HUES64 (cell line): Measurements from ENCODE around the gene RAB3D.

Experiments used
- H3K27ac ChIP-seq: 2 replicates; pipeline ENCODE4 v1.7.0; 2013; ENCODE audit warnings: low read depth, low read length, inconsistent platforms
- H3K27me3 ChIP-seq: 2 replicates; pipeline ENCODE4 v1.6.1; 2013; ENCODE audit warnings: mild to moderate bottlenecking, low read length; ENCODE audit not compliant: insufficient read depth
- H3K36me3 ChIP-seq: 2 replicates; pipeline ENCODE4 v1.6.1; 2013; ENCODE audit warnings: mild to moderate bottlenecking, low read length; ENCODE audit not compliant: insufficient read depth
- H3K4me1 ChIP-seq: 2 replicates; pipeline ENCODE4 v1.6.1; 2013; ENCODE audit warnings: mild to moderate bottlenecking, low read length, moderate library complexity; ENCODE audit not compliant: insufficient read depth
- H3K4me3 ChIP-seq: 2 replicates; pipeline ENCODE4 v1.5.1; 2013; ENCODE audit warnings: mild to moderate bottlenecking, low read length, moderate library complexity
- H3K9ac ChIP-seq: 2 replicates; pipeline ENCODE4 v1.6.1; 2013; ENCODE audit warnings: mild to moderate bottlenecking, low read depth, low read length
- H3K9me3 ChIP-seq: 2 replicates; pipeline ENCODE4 v1.6.1; 2013; ENCODE audit warnings: low read depth, low read length; ENCODE audit not compliant: insufficient read depth
- WGBS: fragments of 150-250, 120-280 bp; methylation state at CpG from one replicate; pipeline ENCODE4 v1.1.7; 2013; ENCODE audit warnings: missing lambda C conversion rate; 5-methylcytosine and 5-hydroxymethylcytosine counted together

RAB3D gene

GRCh38 chr19:11273989-11274388 is 65.5 kb downstream of the RAB3D start:
- Histone ChIP-seq H3K27ac (no peak overlapping the region), H3K9me3 (0 out of 2 replicates have a peak, but pooled peaks cover 3% of the 10 kb centered on the region)
- WGBS: 72% methylated on average over 5 of the region's 5 CpGs

GRCh38 chr19:11273296-11273695 is 66.2 kb downstream of the RAB3D start:
- Histone ChIP-seq H3K36me3 (no peaks in the 10 kb centered on the region), H3K27ac (no peak overlapping the region), H3K4me3 (no peak overlapping the region), H3K9ac (no peak overlapping the region), H3K27me3 (no peaks in the 10 kb centered on the region), H3K4me1 (peaks cover 7% of the 10 kb centered on the region; the same call in 1 of the 2 replicates), H3K9me3 (0 out of 2 replicates have a peak, but pooled peaks cover 3% of the 10 kb centered on the region)
- 81% methylated on average over 2 of the region's 2 CpGs for WGBS

More at GRCh38 chr19:11273989-11274388, 65.5 kb downstream of the RAB3D start:
- Histone ChIP-seq H3K9ac (no peak overlapping the region), H3K27me3 (no peaks in the 10 kb centered on the region), H3K4me3 (no peak overlapping the region), H3K4me1 (peaks cover 7% of the 10 kb centered on the region; the same call in 1 of the 2 replicates), H3K36me3 (no peaks in the 10 kb centered on the region)
